AG09309 (cell line): ENCODE measurements around the gene PMPCA.

Source experiments
- DNase-seq: peaks from one replicate; pipeline ENCODE4 v3.0.0-alpha.2; 2010; ENCODE audit warnings: low read depth
- H3K4me3 ChIP-seq: 2 replicates; pipeline ENCODE4 v1.5.1; 2011; ENCODE audit warnings: mild to moderate bottlenecking, low read depth, low read length, moderate library complexity; ENCODE audit not compliant: control insufficient read depth
- CTCF ChIP-seq: IDR thresholded peaks from 2 replicates; pipeline ENCODE4 v1.5.1; 2011; ENCODE audit warnings: mild to moderate bottlenecking, low read depth, low read length, inconsistent platforms; ENCODE audit not compliant: insufficient read depth, control insufficient read depth; ENCODE audit errors: missing control alignments

The PMPCA gene

GRCh38 chr9:136374183-136374575 lies 36.3 kb upstream of the PMPCA start:
- no peak overlapping the region for H3K4me3 ChIP-seq
- DNase-seq: no peak
- TF ChIP-seq CTCF: no peak

- TF ChIP-seq CTCF: no peak
- no peak overlapping the region for H3K4me3 ChIP-seq
- no peak for DNase-seq
Observed at GRCh38 chr9:136375096-136375495, 35.4 kb upstream of the PMPCA start.

- H3K4me3 ChIP-seq: no peak overlapping the region
- DNase-seq: no peak
- no peak for TF ChIP-seq CTCF
Observed at GRCh38 chr9:136376457-136376856, 34.0 kb upstream of the PMPCA start.

- H3K4me3 ChIP-seq: no peak overlapping the region
- no peak for DNase-seq
- TF ChIP-seq CTCF: no peak
Observed at GRCh38 chr9:136377341-136378169, 32.9 kb upstream of the PMPCA start.

GRCh38 chr9:136378170-136379002 lies 32.1 kb upstream of the PMPCA start:
- DNase-seq: no peak
- no peak overlapping the region for H3K4me3 ChIP-seq
- TF ChIP-seq CTCF: no peak

GRCh38 chr9:136379003-136379287 lies 31.5 kb upstream of the PMPCA start:
- TF ChIP-seq CTCF: no peak
- no peak for DNase-seq
- no peak overlapping the region for H3K4me3 ChIP-seq
